Measurements from ENCODE around the gene SIRPA. TPM values are rescaled to one million over a fixed set of nuclear protein-coding genes. Genes with fewer than 3 reads are reported as not detected.

SIRPA gene
- total and polyA plus RNA-seq, 4 donors, result 16.6 to 123 (median 52.6) TPM

DNA sequence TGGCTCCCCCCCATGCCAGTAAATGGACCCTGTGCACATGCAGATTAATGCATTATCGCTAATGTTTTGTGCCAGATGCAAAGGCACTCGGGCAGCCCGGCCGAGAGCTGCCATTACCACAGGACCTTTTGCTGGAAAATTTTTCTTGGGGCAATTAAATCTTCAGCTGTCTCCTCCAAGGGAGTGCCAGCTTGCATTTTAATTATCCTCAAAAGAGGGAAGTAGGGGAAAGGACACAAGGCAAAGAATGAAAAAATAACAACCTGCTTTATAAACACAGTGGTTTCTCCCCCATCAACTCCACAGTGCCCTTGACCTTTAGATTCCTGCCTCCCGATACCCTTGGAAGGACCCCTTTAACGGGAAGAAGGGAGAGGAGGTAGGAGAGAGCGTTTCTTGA, 50.5 kb downstream of the SIRPA start:
- H3K4me1 ChIP-seq (ENCODE audit: control insufficient read depth in 5 of 5, insufficient read depth in 5 of 5, low read length in 5 of 5), result peaks cover 0 to 10% (median 0%) of the 10 kb centered on the region in 5 donors
- peaks cover 0 to 3% (median 0%) of the 10 kb centered on the region in 4 donors for H3K9me3 ChIP-seq (ENCODE audit: control insufficient read depth in 4 of 4, insufficient read depth in 3 of 4, low read length in 3 of 4)
- ATAC-seq (ENCODE audit: insufficient read depth, low FRiP score), result no peak
- TF ChIP-seq, protein P1, sequence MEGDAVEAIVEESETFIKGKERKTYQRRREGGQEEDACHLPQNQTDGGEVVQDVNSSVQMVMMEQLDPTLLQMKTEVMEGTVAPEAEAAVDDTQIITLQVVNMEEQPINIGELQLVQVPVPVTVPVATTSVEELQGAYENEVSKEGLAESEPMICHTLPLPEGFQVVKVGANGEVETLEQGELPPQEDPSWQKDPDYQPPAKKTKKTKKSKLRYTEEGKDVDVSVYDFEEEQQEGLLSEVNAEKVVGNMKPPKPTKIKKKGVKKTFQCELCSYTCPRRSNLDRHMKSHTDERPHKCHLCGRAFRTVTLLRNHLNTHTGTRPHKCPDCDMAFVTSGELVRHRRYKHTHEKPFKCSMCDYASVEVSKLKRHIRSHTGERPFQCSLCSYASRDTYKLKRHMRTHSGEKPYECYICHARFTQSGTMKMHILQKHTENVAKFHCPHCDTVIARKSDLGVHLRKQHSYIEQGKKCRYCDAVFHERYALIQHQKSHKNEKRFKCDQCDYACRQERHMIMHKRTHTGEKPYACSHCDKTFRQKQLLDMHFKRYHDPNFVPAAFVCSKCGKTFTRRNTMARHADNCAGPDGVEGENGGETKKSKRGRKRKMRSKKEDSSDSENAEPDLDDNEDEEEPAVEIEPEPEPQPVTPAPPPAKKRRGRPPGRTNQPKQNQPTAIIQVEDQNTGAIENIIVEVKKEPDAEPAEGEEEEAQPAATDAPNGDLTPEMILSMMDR (IDR thresholded peaks at IDR 0.05; ENCODE audit: control extremely low read depth, extremely low read depth), result no peak
- 52 to 58% methylated on average over 7 of the region's 7 CpGs for WGBS, 2 donors
- no peak overlapping the region for H3K4me3 ChIP-seq
- peak overlapping the region in 1 of 2 donors; percentile 82 for H3K27ac ChIP-seq (ENCODE audit: low read depth in 1 of 2, low read length in 1 of 2)
- H3K9ac ChIP-seq (ENCODE audit: insufficient read depth in 1 of 2, low read length in 2 of 2), result no peak overlapping the region
- H3K36me3 ChIP-seq (ENCODE audit: control insufficient read depth in 4 of 4, insufficient read depth in 4 of 4, low read length in 4 of 4), result no peaks in the 10 kb centered on the region
- H3K27me3 ChIP-seq (ENCODE audit: control insufficient read depth in 3 of 3, insufficient read depth in 3 of 3, low read length in 2 of 3), result peaks cover 0 to 58% (median 36%) of the 10 kb centered on the region in 3 donors
- no peak for DNase-seq

DNA sequence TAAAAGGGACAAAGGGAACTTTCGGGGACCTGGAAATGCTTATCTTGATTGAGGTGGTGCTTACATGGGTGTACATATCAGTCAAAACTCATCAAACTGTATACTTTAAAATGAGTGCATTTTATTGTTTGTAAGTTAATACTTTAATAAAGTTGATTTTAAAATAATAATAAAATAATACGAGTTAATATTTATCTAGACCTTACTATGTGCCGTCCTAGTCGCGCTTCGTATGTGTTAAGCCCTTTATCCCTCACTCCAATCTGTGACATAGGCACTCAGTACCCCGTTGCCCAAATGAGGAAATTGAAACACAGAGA, 51.2 kb downstream of the SIRPA start:
- Histone ChIP-seq H3K4me3 (no peak overlapping the region), H3K9me3 (ENCODE audit: control insufficient read depth in 4 of 4, insufficient read depth in 3 of 4, low read length in 3 of 4) (peaks cover 0 to 3% (median 0%) of the 10 kb centered on the region in 4 donors), H3K27me3 (ENCODE audit: control insufficient read depth in 3 of 3, insufficient read depth in 3 of 3, low read length in 2 of 3) (peaks cover 0 to 61% (median 40%) of the 10 kb centered on the region in 3 donors), H3K9ac (ENCODE audit: insufficient read depth in 1 of 2, low read length in 2 of 2) (no peak overlapping the region), H3K27ac (ENCODE audit: low read depth in 1 of 2, low read length in 1 of 2) (peak overlapping the region in 1 of 2 donors; percentile 65), H3K4me1 (ENCODE audit: control insufficient read depth in 5 of 5, insufficient read depth in 5 of 5, low read length in 5 of 5) (peaks cover 0 to 8% (median 0%) of the 10 kb centered on the region in 5 donors), H3K36me3 (ENCODE audit: control insufficient read depth in 4 of 4, insufficient read depth in 4 of 4, low read length in 4 of 4) (no peaks in the 10 kb centered on the region)
- 34 to 41% methylated on average over 7 of the region's 7 CpGs for WGBS, 2 donors
- DNase-seq (peak in 1 of 3 donors; percentile 10), ATAC-seq (ENCODE audit: insufficient read depth, low FRiP score) (no peak)
- TF ChIP-seq, protein P1 (IDR thresholded peaks at IDR 0.05; ENCODE audit: control extremely low read depth, extremely low read depth), result no peak

DNA sequence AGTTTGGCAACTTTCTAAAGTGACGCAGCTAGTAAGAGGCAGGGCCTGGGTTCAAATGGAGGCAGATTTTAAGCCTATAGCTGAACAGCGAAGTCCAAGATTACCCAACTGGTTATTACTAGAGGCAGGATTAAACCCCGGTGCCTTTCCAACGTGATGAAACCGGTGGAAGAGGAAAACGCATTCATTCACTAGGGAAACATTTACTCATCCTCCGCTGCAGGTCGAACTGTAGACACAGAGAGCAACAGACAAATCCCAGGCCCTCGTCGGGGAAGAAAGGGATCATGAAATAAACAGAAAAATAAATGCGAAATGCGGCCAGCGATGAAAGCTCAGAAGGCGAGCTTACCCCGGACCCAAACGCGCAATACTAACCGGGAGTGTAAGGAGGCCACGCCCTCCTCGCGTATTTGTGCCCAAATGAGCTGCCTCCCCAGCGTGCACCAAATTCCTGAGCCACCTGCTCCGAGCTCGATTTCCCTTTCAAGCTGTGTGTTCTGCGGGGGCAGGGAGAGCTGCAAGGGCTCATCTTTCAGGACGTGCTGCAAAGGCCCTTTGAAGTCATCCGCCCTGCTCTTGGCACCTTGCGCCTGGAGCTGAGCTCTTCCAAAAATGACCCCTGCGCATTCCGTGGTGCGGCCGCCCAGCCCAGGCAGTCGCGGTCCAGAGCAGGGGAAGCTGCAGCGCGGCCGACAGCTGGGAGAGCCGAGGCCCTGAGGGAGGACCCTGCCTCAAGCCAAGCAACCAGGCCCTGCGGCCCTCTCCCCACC, 51.7 kb downstream of the SIRPA start:
- Histone ChIP-seq H3K9me3 (ENCODE audit: control insufficient read depth in 4 of 4, insufficient read depth in 3 of 4, low read length in 3 of 4) (peaks cover 0 to 3% (median 0%) of the 10 kb centered on the region in 4 donors), H3K9ac (ENCODE audit: insufficient read depth in 1 of 2, low read length in 2 of 2) (no peak overlapping the region), H3K4me1 (ENCODE audit: control insufficient read depth in 5 of 5, insufficient read depth in 5 of 5, low read length in 5 of 5) (peaks cover 0 to 7% (median 0%) of the 10 kb centered on the region in 5 donors), H3K4me3 (no peak overlapping the region), H3K36me3 (ENCODE audit: control insufficient read depth in 4 of 4, insufficient read depth in 4 of 4, low read length in 4 of 4) (no peaks in the 10 kb centered on the region), H3K27ac (ENCODE audit: low read depth in 1 of 2, low read length in 1 of 2) (peak overlapping the region in 1 of 2 donors; percentile 46), H3K27me3 (ENCODE audit: control insufficient read depth in 3 of 3, insufficient read depth in 3 of 3, low read length in 2 of 3) (peaks cover 0 to 61% (median 40%) of the 10 kb centered on the region in 3 donors)
- ATAC-seq (ENCODE audit: insufficient read depth, low FRiP score), result no peak
- WGBS, 2 donors, result 9 to 15% methylated on average over 39 of the region's 39 CpGs
- TF ChIP-seq, protein P1 (IDR thresholded peaks at IDR 0.05; ENCODE audit: control extremely low read depth, extremely low read depth), result no peak
- peak in 2 of 3 donors; percentile 16 to 19 for DNase-seq

Measured in lung (tissue), 12 donors.